Measurements from ENCODE around the gene MAD2L1.
A peak's percentile ranks its signal among the peaks of the same experiment; 100 is the strongest.
"Not testable (repeated sequence)": the region's sequence is repeated elsewhere in the genome, so short reads cannot be mapped to it uniquely, and the experiment has no call there.

Gene MAD2L1

DNA sequence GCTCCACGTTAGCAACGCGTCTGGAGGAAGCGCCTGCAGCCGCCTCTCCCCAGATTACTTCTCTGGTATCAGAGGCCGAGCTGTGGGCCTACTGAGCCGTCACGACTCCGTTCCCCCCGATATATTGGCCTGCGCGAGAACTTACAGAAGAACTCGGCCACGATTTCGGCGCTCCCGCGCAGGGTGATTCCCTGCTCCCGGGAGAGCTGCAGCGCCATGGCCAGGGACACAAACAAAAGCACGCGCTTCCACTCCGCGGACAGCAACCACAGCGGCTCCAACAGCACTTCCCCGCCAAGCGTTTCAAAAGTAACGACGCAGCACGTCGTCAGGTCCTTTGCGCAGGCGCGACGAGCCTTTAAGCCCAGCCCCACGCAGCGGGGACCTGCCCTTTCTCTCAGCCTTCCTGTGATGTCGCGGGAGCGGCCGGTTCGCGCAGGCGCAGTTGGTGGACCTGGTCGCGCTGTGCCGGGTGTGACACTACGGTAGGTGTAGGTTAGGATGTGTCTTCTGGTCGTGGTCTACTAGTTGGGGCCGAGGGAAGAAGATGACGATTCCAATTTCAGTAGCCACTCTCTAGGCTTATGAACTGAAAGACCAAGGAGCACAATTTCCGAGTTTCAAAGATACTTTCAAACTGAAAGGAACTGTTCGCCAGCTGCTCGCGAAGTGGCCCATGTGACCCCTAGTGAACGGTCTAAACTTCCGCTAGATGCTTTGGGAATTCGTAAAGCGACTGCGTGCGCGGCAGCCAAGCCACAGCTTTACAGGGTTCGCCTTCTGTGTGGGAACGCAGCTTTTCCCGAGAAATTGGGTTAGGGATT lies at the start of gene MAD2L1:
MAD2L1 (minus strand) TSS at position 332 of the 824 bp plus-strand sequence; CDS start at position 218, 114 bp downstream.
- peak; percentile 96 for DNase-seq

DNA sequence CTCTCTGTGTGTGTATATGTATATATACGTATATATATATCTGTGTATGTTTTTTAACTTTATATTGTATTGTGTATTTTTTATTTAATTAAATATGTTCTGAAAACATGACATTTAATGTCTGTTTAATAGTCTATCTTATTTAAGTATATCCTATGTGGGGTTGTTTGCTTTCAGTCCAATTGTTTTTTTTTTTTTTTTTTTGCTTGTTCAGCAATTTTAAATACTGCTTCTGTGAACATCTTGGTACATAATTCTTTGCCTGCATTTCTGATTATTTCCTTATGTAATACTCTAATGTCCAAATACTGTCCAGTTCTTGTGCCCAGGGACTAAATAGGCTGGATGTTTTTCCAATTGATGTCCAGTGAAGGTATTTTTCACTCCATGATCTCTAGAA lies 45.1 kb upstream of the MAD2L1 start:
- no peak for DNase-seq

DNA sequence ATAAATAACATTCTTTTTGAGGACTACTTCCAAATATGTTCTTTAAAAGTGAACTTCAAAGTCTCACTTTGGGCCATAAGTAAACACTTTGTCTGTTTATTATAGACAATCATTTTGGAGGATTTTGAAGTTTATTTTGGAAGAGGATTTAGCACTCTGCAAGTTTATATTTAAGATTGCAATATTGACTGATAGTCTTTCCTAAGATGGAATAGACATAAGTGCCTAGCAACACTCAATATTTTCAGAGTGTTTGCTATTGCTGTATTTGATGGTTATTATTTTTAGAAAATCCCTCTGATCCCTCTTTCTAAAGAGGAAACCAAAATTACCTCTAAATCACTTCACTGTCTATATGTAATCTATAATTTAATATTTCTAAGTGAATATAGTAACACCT lies 42.8 kb upstream of the MAD2L1 start:
- no peak for DNase-seq

DNA sequence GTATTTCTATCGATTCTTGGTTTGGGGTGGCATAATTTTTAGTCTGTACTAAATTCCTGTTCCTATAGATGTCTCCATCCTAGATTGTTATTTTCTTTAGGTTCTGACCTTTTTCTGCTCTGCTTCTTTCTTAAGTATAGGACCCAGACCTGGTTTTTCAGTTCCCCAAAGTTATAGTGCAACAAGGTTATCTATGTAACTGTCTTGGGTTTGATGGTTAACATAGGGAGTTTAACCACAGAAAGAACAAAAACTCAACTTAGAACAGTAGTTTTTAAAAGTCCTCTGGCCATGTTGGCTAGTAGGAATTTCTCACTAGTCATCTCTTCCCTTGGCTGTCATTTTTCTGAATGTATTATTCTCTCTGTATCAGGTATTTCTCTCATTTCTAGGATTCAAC lies 38.8 kb upstream of the MAD2L1 start:
- DNase-seq = no peak

DNA sequence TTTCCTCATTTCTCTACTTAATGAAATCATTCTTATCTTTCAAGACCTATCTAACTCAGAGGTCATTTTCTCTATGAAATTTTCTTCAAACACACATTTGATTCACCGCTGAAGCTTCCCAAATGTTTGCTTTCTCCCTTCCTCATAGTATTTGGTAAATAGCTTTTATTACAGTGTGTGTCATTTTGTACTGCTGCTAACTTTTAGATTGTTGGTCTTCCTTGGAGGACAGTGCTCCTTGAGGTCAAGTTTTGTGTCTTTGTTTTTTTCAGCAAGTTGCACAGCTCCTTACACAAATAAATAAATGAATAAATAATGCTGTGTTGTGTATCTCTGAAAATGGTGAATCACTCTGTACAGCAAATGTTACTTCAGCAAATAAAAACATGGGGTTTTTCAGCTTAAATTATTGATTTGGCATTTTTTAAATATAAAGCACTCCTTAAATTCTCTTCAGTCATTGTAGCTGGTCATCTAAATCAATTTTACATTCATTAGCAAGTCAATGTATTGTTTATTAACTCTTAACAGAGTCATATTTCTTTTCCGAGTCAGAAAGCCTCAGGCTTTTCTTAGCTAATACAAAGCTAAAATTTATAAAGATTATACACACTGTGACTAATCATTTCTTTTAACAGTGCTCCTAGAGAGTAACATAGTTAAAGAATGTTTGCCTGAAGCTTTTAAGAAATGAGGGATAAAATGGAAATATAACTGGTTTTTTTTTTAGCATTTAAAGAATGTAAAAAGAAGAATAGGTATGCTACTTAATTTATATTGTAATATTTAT lies 30.1 kb upstream of the MAD2L1 start:
- no peak for DNase-seq

DNA sequence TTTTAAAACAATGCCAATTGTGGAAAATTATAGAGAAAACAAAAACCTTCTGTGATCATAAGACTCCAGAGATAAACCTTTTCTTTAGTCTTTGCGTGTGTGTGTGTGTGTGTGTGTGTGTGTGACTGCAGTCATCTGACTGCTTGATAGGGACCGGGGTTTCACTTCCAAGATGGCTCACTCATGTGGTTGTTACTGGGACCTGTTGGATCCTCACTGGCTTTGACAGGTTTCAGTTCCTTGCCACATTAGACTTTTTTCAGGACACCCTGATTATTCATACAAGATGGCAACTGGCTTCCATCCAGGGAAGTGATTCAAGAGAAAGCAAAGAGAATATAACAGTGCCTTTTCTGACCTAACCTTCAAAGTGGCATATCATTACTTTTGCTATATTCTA lies 21.9 kb upstream of the MAD2L1 start:
- DNase-seq = no peak

DNA sequence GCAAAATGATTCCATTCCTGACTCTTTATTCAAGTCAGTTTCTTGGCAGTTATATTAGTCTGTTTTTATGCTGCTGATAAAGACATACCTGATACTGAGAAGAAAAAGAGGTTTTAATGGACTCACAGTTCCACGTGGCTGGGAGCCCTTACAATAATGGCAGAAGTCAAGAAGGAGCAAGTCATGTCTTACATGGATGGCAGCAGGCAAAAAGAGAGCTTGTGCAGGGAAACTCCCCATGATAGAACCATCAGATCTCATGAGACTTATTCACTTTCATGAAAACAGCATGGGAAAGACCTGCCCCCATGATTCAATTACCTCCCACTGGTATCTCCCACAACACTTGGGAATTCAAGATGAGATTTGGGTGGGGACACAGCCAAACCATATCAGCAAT lies 21.4 kb upstream of the MAD2L1 start:
- not testable (repeated sequence) for DNase-seq

DNA sequence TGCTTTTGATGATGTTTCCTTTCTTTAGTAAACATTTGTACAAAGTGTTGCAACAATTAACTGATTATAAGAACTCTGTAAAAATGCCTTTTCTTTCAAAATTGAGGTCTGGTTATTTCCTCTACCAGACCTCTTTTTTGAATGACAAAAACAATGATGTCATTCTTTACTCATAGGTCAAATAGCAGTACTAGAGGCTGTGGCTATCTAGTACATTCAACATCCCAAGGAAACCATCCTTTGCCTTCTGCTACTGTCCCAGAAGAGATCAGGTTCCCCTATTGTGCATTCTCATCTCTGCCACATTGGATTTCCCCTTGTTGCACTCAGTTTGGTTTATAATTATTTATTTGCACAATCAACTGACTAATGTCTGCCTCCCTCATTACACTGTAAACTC lies 19.1 kb upstream of the MAD2L1 start:
- no peak for DNase-seq

DNA sequence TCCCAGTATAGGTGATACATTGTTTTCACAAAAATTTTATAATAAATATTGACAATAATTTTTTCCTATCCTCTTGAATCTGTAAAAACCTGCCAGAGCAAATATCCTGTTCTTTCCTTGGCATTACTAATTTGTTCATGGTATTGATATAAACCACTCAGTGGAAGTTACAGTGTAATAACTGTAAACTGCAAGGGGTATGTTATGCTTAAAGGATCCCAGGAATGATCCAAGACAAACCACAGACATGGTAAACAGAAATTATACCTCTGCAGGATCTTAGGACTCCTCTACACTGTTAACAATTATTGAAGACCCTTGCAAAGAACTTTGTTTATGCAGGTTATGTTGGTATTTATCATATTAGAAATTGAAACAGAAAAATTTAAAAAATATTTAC lies 17.7 kb upstream of the MAD2L1 start:
- no peak for DNase-seq

DNA sequence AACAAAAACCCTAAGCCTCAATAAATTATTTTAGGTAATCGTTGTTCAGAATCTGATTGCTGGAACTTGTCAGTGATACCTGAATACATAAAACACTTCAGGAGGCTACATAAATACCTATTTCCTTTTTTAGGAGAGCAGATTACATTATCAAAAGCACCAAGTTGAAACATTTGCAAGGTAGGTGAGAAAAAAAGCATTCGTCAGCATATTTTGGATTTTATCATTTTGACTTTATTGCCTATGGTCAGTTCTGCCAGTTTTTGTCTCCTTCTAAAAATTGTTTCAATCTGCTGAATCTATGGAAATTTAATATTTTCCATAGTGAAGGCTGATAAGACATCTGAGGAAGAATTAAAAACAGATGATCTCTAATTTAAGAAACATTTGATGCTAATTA lies 16.5 kb upstream of the MAD2L1 start:
- DNase-seq = no peak

DNA sequence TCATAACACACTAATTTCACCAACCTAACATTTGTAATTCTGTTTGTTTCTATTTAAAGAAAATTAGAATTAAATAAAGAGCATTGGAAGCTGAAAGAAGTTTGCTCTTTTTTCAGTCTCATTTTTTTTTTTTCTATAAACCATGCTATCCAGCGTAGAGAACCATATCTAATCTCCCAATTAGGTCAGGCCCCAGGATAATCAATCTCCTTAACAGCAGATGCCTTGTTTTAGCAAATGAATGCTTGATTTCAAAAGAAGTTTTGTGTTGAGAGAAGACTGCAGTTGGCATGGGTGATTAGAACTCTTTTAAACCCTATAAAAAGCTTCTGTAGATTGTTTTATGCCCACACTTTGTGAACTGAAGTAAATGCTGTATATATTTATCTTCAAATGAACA lies 15.6 kb upstream of the MAD2L1 start:
- no peak for DNase-seq

DNA sequence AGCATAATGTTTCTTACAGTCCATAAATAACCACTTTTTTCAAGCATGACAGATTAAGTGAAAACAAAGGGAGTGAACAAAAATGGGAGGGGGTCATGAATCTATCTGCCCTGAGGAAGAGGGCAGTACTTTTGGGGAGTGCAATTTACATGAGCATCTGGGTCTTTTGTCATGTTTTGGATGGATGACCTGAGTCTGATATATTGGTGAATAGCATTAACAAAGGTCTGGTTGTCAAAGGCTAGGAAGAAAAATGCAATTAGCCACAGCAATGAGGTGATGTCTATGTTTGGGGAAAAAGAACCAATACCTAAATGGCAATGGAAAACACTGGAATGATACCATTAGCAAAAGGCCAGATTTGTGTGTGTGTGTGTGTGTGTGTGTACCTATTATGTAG lies 15.1 kb upstream of the MAD2L1 start:
- no peak for DNase-seq

DNA sequence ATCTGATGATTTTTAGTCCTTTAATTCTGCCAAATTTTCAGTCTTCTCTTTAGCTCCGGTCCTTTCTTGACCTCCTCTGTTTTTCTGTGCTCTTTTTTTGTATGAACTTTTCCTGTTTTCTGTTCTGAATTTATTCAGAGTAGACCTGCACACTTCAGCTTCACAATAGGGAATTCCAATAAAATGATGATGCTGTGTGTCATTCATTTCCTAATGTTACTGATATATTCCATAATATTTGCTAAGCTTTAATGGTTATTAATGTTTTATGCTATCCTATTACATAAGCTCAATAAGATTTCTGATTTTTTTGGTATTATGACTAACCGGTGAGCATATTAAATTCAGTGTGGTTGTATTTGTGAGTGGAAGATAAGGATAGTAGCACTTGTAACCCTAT lies 13.9 kb upstream of the MAD2L1 start:
- no peak for DNase-seq

DNA sequence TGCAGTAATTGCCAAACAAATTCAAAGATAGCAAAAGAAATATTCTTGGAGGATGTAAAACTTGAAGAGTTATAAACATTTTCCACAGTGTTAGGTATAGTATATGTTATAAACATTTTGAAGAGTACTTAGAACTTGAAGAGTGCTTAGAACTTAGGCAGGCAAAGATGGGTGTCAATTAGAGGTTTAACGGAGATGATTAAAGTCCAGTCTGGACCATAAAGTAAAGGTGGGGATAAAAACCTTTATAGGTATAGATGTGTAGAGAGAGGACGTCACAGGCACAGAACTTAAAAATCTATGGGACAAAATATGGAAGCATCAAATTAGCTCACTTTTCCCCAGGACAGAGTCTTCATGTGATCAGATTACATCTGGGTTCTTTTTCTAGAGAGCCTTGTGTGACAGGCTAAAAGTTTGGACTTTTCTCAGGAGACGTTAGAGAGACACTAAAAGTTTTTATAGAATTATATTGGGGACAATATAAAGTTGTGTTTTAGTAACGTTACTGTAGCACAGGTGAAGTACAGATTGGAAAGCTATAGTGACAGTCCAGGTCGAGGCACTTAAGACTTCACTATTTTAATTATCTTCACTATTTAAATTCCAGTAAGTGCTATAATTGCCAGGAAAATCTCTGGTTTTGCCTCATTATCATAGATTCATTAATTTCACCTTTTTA lies 13.3 kb upstream of the MAD2L1 start:
- no peak for DNase-seq

DNA sequence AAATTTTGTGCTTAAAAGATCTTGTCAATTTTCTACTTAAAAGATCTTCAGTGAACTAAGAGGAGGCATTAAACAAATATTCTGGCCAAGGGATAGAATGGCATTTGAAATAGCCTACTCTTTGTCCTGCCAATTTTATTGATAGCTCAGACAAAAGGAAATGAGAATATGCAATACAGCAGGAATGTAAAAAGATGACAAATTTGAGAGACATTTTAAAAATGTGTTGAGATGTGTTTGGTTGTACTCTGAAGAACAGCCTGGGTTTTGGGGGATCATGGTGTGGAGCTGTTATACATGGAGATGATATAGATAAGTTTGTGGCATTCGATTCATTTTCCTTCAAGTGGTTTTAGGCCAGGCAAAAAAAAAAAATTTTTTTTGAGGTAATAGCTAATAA lies 11.6 kb upstream of the MAD2L1 start:
- DNase-seq = no peak

DNA sequence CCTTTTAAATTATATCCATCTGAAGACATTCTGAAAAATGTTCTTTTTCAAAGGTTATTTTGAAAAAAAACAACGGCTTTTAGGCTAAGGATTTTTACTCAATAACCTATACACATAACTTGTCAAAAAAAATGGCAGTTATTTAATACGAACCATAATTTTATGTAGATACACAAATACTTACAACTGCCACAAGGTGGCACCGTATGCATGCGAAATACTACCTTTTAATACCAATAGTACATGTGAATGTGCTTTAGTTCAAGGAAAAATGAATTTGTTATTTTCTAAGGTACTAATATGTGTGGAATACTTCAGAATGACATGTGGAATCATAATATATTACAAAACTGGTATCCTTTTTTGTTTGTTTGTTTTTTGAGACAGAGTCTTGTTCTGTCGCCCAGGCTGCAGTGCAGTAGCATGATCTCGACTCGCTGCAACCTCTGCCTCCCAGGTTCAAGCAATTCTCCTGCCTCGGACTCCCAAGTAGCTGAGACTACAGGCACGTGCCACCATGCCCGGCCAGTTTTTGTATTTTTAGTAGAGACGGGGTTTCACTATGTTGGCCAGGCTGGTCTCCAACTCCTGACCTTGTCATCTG lies 4.6 kb upstream of the MAD2L1 start:
- DNase-seq = peak; percentile 51

DNA sequence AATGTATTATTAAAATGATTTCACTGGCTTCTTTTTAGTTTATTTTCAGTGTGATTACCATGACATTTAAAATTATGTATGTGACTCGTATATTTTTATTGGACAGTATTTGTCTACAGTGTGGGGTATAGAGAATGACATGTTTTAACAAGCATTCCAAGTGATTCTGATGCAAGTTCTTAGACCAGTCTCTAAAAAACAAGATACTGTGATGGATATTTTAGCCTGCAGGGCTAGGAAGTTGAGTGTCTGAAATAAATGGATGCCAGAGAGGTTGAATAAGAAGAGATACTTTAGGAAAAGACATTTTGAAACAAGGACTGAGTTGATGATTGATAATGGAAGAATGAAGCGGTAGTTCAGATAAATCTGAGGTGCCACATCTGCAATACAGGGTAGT lies 3.5 kb upstream of the MAD2L1 start:
- no peak for DNase-seq

DNA sequence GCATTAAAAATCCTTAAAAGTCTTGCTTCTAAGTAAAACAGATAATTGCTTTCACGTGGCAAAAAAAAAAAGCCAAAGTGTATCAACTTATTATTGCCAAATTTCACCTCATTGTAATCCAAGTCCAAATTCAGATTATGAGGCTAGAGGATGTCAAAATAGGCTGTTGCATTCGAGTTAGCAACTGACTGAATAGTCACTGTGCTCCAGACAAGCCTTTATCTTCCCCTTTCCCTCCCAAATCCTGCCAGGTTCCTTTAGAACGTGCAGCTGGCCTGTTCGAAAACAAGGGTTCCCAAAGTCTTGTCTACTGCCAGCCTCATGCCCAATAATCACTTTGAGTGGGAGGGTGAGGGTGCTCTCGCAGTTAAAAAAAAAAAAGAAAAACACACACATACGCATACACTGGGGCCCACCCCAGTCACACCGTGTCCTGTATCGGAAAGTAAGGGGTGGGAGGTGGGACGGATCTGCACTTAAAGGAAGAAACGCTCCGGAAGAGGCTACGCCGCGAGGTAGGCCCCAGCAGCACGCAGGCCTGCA lies 603 bp downstream of the MAD2L1 start:
- DNase-seq = no peak

DNA sequence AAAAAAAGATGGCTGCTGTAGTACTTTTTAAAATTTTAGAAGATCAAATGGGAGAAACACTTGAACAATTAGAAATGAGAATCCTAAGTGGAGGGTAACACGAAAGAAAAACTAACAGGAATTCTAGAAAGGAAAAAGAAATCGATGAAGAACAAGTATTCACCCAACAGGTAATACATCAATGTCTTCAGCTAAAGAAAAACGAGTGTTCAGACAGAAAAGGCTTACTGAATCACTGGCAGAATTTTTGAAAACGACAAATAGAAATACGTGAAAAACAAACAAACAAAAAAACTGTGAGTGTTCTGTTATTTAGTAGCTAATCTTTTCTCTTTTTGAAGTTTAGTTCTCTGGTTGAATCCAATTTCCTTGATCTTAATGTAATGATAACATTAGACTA lies 1.8 kb downstream of the MAD2L1 start:
- no peak for DNase-seq

DNA sequence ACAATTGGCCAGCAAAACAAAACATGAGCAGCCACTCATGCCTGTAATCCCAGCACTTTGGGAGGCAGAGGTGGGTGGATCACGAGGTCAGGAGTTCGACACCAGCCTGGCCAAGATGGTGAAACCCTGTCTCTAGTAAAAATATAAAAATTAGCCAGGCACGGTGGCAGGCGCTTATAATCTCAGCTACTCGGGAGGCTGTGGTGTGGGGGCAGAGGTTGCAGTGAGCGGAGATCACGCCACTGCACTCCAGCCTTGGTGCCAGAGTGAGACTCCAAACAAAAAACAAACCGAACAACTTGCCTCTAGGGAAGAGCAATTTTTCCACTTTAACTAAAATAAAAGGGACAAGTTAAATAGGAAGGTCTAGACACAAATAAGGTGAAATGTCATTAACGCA lies 2.9 kb downstream of the MAD2L1 start:
- not testable (repeated sequence) for DNase-seq

DNA sequence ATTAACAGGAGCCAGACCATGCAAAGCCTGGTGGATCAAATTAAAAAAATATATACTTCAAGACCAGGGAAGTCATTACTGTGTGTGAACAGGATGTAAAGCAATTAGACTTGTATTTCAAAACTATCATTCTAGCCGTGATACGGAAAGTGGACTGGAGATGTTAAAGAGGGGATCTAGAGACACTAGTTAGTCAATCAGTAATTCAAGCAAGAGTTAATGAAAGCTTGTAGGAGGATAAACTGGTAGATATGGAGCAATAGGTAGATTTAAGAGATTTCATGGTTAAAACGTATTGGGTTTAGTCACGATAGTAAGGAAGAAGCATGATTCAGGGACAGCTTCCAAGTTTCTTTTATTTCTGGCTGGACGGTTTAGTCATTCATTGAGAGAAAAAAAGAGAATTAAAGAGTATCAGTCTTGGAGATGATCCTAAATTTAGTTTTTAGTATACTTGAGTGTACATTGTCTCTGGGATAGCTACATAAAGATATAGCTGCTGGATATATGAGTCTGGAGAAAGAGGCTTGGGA lies 3.9 kb downstream of the MAD2L1 start:
- no peak for DNase-seq

DNA sequence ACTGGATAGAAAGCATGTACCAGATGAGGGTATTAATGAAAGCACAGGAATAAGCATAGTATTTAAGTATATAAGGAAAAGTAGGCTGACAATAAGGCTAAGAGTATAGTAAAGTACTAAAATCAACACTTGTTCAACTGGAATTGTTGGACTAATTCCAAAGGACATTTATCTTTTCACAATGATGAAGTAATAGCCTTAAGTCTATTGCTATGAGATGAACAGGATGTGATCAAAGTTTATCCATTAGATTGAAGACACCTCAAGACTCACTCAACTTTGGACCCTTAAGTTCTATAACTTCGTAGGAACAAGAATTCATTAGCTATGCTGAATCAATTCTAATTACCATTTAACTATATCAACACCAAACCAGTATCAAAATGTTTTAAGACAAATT lies 7.6 kb downstream of the MAD2L1 start:
- DNase-seq = no peak

DNA sequence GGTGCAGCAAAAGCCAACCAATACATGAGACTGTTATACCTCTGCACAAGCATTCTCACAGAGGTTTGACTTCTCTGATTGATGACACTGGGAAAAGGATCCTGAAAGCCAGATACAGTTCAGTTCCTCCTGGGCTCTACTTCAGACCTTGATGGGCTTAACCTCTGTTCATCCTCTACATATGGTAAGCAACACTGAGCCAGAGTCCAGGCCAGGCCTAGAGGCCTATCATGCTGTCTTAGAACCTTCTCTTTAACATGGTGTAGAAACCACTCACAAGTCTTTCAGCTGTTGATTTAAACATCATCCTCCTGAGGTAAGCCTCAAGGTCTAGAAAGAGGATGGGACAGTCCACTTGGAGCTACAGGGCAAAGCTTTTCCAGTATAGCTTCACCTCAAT lies 9.2 kb downstream of the MAD2L1 start:
- no peak for DNase-seq
